HG03439 (cell line): Measurements from ENCODE around the gene CAPZB.

Source experiments
- ATAC-seq: cut with Tn5 transposase; IDR thresholded peaks from one replicate; pipeline ENCODE4 v1.9.1; 2021; ENCODE audit warnings: mild to moderate bottlenecking, moderate library complexity; ENCODE audit not compliant: unreplicated experiment

Gene CAPZB

DNA sequence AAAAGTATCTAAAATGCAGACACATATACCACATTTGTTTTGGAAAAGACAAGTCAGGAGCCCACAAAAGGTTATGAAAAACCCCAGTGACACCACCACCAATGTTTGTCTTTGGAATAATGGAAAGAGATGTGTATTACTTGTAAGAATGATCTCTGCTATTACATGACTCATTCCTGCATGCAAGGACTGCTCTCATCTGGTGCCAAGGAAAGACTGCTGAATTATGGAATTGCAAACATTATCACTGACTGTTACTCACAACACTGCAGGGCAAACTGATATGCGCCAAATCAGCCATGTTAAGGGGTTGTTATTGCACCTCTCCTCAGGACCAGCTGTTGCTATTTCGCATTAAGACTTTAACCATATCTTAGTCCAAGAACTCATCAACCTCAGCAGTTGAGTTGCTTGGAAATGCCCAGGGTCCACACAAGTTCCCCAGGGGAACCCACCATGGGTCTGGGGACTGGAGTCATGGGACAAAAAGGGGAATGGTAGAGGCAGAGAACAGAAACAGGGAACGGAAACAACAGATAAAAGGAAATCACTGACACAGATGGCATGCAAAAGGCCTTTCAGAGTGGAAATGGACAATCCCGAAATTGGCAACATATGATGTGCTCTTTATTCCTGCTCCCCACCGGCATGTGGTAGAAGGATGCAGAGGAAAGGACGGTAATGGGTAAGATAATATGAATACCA, 34.4 kb downstream of the CAPZB start:
- ATAC-seq, result no peak

- no peak for ATAC-seq
These were observed 35.7 kb downstream of the CAPZB start for GRCh38 chr1:19449454-19450228.

GRCh38 chr1:19448491-19449439, 36.6 kb downstream of the CAPZB start:
- no peak for ATAC-seq

DNA sequence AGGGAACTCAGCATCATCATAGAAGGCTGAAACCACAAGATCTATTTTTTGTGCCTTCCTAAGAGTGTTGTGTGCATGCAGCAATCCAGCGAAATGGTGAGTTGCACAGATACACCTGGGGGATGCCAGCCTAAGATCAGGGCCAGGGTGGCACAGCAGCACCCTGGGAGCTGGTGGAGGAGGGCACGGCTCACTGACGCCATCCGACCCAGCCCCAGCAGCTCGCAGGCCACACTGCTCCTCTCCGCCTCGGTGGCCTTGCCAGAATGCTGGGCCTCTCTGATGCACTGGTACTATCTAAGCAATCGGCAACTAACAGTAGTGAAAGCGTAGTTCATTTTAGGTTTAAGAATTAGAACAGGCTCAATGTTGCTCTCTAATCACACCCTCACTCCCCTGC, 37.8 kb downstream of the CAPZB start:
- ATAC-seq, result no peak

- no peak for ATAC-seq
These were observed 39.7 kb downstream of the CAPZB start for GRCh38 chr1:19445417-19446342.

- ATAC-seq, result no peak
These were observed 40.9 kb downstream of the CAPZB start for GRCh38 chr1:19444296-19445021.

- ATAC-seq, result no peak
These were observed 42.0 kb downstream of the CAPZB start for GRCh38 chr1:19443326-19443725.

GRCh38 chr1:19442154-19443096, 42.9 kb downstream of the CAPZB start:
- no peak for ATAC-seq

GRCh38 chr1:19441048-19441780, 44.1 kb downstream of the CAPZB start:
- no peak for ATAC-seq

DNA sequence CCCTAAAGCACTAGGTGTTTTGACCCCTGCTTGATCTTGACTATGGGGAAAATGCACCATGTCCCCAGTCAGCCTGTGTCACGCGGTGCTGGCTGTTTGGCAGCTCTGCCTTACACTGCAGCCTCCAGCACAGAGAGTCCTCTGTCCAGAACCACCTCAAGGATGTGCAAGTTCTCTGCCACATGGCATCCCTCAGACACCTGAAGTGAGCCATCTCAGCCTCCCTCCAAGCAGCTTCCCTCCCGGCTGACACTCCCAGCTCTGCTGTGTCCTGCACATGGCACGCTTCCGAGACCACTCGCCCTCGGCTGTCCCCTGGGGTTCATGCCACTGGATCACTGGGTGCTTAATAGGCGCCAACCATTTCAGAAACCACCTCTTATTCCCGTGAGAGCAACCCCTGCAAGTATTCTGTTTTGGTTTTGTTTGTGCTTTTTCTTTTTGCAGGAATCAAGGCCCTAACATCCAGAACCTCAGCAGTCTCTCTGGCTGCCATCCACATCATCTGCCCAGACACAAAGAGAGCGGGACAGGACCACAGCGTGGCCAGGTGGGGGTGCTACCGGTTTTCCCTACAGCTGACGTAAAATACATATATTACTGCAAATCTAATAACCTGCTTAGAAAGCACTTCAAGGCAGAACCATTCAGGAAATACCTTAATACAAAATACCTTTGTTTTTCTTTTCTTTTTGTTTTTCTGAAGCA, 45.7 kb downstream of the CAPZB start:
- no peak for ATAC-seq

DNA sequence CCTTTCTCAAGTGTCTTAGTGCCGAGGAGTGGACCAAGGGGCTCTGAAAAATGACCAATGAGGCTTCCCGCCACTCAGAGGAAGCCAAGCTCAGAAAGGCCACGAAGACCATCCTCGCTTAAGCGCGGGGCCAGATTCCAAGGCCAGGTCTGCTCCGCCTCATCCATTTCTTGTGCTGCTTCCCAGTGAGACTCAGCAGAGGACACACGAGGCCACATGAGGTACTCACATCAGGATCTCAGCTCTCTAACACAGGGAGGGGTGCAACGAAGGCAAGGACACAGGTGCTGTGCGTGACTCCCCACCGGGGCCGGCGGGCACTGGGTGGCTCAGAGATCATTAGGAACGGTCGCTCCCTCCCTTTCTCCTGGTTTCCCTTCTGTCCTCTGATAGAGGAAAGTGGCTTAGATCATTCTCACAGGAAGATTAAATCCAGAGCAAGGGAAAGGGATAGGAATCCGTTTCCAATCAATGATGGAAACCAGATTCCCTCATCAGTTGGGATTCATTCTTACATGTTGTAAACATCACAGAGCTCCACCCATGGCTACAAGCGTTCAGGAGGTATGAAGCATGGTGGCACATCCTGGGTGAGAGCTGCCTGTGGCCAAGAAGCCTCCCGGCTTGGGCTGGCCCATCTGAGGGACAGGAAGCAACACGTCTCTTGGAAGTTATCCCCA, 46.7 kb downstream of the CAPZB start:
- no peak for ATAC-seq

DNA sequence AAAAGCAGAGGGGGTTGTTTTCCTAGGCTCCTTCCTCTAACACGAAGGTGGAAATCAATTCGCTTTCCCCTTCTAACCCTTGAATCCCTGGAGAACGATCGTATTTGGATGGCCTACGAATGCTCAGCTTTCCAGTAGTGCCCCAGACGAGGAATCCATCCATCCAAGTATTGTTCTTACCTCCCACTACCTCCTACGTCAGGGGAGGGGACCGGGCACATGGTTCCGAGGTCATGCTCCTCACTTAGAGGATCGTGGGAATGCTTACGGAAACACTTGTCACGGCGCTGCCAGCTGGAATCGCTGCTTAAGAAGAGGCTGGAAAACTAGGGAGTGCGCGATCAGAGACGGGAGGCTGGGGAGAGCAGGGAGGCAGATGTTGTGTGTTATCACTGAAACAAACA, 47.4 kb downstream of the CAPZB start:
- ATAC-seq, result no peak

GRCh38 chr1:19436716-19437476, 48.4 kb downstream of the CAPZB start:
- no peak for ATAC-seq

DNA sequence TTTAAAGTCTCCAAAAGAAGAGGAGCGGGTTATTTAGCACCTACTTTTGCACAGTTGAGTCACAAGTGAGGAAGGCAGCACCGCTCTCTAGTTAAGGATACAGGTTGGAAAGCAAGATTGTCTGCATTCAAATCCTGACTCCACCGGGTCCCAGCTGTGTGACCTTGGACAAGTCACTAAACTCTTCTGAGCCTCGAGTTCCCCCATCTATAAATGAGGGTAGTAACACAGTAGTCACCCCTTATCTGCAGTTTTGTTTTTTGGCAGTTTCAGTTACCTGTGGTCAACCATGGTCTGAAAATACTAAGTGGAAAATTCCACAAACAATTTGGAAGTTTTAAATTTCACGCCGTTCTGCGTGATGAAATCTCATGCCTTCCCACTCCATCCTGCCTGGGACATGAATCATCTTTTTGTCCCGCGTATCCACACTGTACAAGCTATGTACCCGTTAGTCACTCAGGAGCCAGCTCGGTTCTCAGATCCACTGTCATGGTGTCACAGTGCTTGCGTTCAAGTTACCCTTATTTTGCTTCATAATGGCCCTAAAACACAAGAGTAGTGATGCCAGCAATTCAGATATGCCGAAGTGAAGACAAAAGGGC, 49.4 kb downstream of the CAPZB start:
- ATAC-seq, result no peak

DNA sequence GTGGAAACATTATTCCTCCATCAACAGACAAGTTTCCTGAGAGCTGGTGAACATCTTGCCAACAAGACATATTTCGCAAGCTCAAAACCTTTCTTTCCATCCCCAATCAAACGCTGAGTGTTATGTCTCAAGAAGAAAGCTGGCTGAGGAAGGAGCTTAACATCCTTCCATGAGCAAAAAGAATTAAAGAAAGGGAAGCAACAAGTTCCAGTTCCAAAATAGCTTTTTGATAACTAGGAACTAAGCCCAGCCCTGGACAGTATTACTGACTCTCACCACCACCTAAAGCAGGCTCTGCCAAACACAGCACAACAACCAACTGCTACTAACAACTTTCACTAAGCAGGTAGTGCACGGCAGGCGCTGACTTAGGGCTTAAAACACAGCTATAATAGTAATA, 50.2 kb downstream of the CAPZB start:
- ATAC-seq, result no peak

GRCh38 chr1:19433719-19433998, 51.7 kb downstream of the CAPZB start:
- ATAC-seq, result no peak
